Activated CD4-positive, alpha-beta T cell treated with anti-CD3 and anti-CD28 coated beads, Interleukin-2, amount 50 U/mL, for 4 hours (primary cell): ENCODE data around the gene CCDC71.

Experiments used
- DNase-seq, 2 experiments: peaks; one replicate each; pipeline ENCODE4 v3.0.0-alpha.2; 2020

CCDC71 gene

DNA sequence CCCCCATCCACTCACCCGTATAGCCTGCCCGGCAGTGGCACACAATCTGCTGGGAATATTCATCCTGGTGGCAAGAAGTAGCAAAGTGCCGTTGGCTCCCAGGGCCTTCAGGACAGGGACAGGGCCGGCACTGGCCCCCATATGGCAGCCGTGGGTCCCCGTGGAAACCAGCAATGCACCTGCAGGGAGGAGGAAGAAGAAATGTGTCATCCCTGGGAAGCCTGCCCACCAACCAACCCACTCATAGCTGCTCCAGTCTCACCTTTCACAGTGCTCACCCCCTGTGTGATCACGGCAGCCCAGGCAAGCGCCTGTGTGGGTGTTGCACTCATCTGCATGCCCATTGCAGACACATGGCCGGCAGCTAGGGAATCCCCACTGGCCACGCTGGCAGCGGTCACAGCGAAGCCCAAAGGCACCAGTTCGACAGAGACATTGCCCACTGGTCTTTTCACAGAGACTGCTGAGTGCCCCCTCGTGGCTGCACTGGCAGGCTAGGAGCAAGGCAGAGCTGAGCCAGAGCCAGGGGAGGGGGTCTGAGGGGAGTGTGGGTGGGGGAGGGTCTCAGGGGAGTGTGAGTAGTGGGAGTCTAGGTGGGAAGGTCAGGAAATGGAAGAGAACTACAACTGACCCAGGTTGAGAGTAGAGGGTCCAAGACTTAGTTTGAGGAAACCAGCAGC is 41.0 kb downstream of the CCDC71 start:
- no peak for DNase-seq

GRCh38 chr3:49124203-49124602 is 41.9 kb downstream of the CCDC71 start:
- no peak for DNase-seq

DNA sequence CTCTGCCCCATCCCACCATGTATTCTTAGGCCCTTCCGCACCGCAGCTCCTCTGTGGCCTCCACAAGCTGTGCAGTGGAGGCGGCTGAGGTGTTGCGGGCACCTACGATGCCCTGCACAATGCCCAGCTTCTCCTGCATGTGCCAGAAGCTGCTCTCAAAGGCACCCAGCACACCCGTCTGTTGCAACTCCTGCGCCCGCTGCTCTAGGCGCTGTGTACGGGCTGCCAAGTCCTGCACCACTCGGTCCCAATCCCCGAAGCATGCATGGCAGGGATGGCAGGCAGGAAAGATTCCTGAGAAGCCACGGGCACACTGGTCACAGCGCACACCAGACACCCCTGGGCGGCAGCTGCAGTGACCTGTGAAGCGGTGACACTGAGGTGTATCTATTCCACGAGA is 42.4 kb downstream of the CCDC71 start:
- no peak for DNase-seq

GRCh38 chr3:49122886-49123545 is 43.1 kb downstream of the CCDC71 start:
- DNase-seq: no peak

DNA sequence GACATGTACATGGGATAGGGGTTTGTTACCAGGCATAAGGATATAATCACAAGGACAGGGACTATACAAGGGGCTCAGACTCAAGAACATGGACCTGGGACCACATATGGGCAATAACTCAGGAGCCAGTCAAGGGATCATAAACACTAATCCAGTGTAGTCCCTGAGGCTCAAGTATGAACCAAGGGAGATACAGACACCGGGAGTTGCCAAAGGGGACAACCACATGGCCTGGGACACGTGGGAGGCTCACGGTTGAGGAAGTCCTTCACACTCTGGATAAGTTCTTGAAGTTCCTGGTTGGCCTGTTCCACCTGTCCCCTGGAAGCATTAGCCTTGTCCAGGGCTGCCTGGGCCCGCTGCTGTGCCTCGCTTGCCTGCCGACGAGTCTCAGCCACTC is 43.7 kb downstream of the CCDC71 start:
- no peak for DNase-seq

DNA sequence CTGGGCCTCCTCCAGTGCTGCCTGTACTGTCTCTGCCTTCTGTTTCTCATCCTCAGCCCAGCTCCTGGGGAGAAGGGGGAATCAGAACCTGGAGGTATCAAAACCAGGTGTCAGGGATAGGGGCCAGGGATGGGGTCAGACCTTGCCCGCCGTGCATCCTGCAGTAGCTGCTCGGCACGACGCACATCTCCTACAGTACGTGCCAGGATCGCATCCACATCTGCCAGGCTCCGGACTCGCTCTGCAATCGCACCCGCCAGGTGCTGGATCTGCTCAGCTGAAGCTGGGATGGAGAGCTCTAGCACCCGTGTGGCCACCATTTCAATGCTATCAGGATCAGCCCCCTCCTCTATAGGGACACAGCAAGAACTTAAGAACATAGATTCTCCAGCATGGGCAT is 44.1 kb downstream of the CCDC71 start:
- DNase-seq: no peak

DNA sequence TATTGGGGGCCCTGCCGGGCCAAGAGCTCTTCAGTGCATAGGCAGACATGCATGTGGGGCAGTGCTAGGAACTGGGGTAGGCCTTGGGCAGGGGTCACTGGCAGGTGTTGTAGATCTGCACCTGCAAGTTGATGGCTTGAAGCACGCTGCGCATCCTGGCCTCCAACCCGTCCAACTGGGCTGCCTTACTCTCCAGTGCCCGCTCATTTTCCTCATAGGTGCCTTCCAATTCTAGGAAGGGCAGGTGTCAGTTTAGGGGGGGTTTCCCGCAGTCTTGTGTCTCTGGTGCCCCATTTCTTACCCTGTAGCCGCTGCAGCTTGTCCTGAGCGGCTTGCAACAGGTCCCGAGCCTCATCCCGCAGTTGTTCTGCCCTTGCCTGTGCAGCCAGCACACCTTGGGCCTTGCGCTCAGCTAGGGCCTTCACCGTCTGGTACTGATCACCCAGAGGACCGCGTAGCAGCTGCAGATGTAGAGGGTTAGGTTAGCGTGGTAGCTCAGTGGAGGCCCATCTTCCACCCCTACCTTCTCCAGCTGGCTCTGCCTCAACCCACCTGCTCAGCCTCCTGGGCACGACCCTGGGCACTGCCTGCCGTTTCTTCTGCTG is 44.9 kb downstream of the CCDC71 start:
- no peak for DNase-seq

- DNase-seq: peak; percentile 91
These were observed 45.5 kb downstream of the CCDC71 start, which contains the start of gene USP19 for GRCh38 chr3:49120438-49121131. Gene USP19, minus strand, starts transcription at chr3:49120823. Its CDS starts 1,678 bp downstream, at chr3:49119145.

DNA sequence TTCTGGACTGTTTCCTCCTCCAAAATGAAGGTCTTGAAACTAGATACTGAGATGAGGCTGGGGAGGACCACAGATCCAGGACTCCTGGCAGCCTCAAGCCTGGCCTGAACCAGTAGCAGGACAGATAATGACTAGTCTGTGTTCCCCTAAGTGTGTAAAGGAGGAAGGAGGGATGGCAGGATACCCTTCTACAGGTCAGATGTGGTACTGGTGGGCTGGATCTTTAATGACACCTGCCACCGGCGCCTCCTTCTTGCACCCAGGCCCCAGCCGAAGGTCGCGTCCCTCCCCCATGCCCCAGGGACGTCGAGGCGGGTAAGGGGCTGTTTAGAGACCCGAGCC is 46.1 kb downstream of the CCDC71 start:
- DNase-seq: no peak

GRCh38 chr3:49119439-49119838 is 46.7 kb downstream of the CCDC71 start:
- DNase-seq: no peak

GRCh38 chr3:49119036-49119435 is 47.1 kb downstream of the CCDC71 start:
- no peak for DNase-seq
